DMS79 (cell line): ENCODE measurements around the gene PPEF2.
"Not testable (repeated sequence)": the region's sequence is repeated elsewhere in the genome, so short reads cannot be mapped to it uniquely, and the experiment has no call there.

Experiments
- DNase-seq: peaks from one replicate; lab custom pipeline; 2025; lab: John Stamatoyannopoulos, UW

Gene PPEF2, protein sequence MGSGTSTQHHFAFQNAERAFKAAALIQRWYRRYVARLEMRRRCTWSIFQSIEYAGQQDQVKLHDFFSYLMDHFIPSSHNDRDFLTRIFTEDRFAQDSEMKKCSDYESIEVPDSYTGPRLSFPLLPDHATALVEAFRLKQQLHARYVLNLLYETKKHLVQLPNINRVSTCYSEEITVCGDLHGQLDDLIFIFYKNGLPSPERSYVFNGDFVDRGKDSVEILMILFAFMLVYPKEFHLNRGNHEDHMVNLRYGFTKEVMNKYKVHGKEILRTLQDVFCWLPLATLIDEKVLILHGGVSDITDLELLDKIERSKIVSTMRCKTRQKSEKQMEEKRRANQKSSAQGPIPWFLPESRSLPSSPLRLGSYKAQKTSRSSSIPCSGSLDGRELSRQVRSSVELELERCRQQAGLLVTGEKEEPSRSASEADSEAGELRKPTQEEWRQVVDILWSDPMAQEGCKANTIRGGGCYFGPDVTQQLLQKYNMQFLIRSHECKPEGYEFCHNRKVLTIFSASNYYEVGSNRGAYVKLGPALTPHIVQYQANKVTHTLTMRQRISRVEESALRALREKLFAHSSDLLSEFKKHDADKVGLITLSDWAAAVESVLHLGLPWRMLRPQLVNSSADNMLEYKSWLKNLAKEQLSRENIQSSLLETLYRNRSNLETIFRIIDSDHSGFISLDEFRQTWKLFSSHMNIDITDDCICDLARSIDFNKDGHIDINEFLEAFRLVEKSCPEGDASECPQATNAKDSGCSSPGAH

GRCh38 chr4:75902352-75902751 is at the start of gene PPEF2:
Gene PPEF2 (minus strand): TSS chr4:75902452. CDS start chr4:75896325, 6,127 bp downstream.
- no peak for DNase-seq

GRCh38 chr4:75950213-75950815 is 48.1 kb upstream of the PPEF2 start:
- DNase-seq, result no peak

DNA sequence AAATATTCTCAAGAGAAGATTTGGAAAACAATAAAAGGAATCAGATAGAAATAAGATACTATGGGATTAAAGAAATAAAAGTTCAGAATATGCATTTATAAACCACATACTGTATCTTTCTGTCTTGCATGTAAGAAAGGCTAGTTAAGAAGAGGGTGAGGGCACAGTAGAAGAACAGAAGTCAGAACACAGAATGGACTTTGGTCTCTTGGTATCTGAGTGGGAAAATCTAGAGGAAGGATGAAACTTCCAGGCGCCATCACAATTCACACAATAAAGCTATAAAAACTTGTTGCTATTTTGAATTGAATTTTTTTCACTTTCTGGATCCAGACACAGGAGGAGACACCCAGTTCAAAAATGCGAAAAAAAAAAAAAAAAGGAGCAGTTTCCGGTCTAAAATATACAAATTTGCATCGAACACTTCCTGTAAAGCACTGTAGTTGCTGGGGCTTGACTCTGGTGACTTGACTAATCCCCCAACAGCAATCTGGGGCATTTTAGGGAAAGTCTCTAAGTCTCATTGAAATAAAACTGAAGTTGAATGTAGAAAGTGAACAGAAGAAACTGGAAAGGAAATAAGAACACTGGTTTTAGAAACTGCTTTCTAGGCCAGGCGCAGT is 46.7 kb upstream of the PPEF2 start:
- no peak for DNase-seq

GRCh38 chr4:75940692-75941253 is 38.5 kb upstream of the PPEF2 start, which contains the start of gene NAAA:
Gene NAAA (minus strand): TSS chr4:75941013. CDS start chr4:75940949, 64 bp downstream.
- DNase-seq, result no peak

GRCh38 chr4:75939890-75940691 is 37.8 kb upstream of the PPEF2 start:
- DNase-seq, result no peak

- DNase-seq, result no peak
Measured at GRCh38 chr4:75935628-75936027, 33.4 kb upstream of the PPEF2 start.

DNA sequence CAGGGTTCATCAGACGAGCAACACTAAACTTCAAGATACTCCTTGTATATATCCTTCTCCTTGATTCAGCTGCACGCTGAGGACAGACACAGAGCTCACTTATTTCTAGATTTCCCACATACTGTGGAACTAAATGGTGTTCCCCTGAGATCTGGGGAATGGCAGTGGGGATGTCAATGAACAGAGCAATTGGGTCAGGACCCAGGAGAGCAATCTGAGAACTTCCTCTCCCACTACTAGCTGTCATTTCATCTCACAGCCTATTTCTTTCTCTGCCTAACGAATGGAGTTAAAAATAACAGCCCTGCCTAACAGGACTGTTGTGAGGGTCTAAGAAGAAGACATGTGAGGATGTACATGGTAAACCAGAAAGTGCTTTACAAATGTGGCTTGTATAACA is 27.9 kb upstream of the PPEF2 start:
- DNase-seq, result no peak

GRCh38 chr4:75924916-75925315 is 22.7 kb upstream of the PPEF2 start:
- DNase-seq, result not testable (repeated sequence)

DNA sequence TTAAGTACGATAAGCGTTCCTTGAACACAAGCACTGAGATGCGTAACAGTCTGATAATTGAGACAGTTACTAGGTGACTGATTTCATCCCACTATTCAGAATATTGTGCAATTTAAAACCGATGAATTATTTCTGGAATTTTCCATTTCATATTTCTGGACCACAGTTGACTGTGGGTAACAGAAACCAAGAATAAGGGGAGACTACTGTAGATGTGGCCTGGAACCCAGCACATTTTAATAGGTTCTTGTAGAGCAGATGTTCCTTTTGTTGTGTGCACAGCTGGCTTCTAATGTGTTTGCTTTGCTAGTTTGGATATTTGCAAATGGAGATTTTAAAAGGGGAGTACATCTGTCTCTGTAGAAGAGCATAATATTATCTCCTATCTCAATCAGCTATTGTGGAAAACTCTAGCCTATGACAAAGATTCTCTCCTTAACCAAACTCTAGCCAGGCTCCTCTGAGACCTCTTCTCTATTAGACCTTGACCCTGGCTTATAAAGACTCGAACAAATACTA is 22.1 kb upstream of the PPEF2 start:
- DNase-seq, result no peak

- DNase-seq, result no peak
Measured at GRCh38 chr4:75922588-75922987, 20.3 kb upstream of the PPEF2 start.

DNA sequence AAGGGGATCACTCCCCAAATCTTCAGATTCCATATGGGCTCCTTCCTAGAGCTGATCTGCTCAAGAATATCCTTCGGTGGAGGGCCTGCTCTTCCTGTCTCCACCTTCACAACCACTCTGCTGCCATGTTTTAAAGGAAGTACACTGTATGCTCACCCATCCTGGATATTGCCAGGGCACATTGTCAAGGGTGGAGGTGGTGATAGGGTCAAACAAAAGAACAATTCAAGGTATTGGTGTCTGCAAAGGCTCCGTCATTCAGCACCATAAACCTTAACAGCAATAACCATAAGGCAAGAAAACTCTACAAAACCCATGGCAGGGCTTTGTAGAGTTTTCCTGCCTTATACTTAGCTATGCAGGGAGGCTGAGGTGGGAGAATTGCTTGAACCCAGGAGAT is 19.7 kb upstream of the PPEF2 start:
- no peak for DNase-seq

GRCh38 chr4:75920327-75920726 is 18.1 kb upstream of the PPEF2 start:
- DNase-seq, result no peak

- DNase-seq, result no peak
Measured at GRCh38 chr4:75919920-75920319, 17.7 kb upstream of the PPEF2 start.

GRCh38 chr4:75916091-75916661 is 13.9 kb upstream of the PPEF2 start:
- no peak for DNase-seq

DNA sequence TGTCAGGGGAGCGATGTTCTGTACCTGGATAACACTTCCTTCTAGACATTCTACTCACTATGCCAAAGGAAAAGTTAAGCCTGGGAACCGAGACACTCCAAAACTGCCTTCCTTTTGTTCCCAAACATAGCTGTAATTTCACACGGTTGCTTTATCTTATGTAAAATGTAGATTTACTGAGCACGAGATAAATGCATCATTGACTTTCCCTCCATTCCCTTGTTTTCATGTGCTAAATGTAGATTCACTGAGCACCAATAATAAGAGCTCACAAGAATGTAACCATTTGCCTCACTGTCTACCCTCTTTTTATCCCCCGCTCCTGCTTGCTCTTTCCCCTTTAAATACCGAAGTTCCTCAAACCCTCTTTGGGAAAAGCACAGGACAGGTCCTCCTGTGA is 10.7 kb upstream of the PPEF2 start:
- no peak for DNase-seq

DNA sequence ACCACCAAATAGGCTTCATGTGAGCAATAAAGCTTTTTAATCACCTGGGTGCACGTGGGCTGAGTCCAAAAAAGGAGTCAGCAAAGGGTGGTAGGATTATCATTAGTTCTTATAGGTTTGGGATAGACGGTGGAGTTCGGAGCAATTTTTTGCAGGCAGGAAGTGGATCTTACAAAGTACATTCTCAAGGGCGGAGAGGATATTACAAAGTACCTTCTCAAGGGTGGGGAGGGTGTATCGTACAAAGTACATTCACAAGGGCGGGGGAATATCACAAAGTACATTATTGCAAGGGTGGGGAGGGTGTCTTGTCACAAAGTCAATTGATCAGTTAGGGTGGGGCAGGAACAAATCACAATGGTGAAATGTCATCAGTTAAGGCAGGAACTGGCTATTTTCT is 8.6 kb upstream of the PPEF2 start:
- DNase-seq, result not testable (repeated sequence)

DNA sequence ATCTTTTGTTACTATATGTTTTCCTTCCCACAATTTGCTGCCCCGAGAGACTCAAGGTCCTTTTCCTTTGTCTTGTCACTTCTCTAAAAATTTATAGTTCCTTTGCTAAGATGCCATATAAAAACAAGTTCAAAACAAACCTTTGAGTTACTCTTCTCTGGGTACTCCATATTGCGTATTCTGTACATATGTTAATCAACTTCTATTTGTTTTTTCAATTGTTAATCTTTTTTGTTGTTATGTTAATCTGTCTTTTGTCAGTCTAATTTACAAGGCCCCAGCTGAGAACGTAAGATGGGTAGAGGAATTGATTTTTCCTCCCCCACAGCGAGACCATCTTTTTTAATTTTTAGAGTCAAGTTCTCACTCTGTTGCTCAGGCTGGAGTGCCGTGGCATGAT is 7.2 kb upstream of the PPEF2 start:
- DNase-seq, result no peak

DNA sequence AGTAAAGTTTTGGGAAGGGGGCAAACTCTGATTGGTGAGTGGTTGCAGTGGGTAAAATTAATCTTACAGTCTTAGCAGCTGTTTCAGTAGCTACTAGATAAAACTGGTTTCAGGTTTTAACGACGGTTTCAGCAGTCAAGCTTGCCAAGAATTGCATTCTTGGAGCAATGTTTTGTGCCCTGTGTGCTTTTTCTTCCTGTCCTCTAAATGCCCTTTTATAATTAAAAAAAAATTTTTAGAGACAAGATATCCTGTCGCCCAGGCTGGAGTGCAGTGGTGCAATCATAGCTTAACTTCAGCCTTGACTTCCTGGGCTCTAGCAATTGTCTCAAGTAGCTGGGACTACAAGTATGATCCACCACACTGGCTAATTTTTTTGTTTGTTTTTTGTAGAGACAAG is 6.3 kb upstream of the PPEF2 start:
- no peak for DNase-seq

DNA sequence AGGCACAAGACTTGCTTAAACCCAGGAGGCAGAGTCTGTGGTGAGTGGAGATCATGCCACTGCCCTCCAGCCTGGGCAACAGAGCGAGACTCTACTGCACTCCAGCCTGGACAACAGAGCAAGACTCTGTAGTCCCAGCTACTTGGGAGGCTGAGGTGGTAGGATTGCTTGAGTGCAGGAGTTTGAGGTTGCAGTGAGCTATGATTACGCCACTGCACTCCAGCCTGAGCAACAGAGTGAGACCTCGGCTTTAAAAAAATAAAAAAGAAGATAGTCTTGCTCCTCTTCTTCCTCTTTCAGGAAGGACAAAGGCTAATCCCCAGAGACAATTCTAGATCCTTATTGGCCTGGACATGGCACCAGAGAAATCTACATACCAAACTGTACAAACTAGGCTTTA is 5.7 kb upstream of the PPEF2 start:
- DNase-seq, result no peak

DNA sequence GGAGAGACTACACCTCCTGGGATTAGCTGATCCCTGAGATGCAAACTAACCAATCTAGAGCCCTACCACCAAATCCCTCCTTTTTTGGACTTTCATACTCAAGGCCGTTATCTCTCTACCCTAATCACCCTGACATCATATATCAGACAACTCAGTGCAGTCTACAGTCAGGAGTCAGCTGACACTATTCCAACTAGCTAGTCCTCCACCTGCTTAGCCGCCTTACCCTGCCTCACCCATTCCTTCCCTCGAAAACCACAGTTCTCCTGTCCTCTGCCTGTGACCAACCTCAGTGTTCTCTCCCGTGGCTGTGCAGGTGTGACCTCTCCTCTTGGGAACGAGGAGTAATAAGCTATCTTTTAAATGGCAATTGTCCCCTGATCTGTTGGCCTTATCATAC is 1.8 kb upstream of the PPEF2 start:
- no peak for DNase-seq

- DNase-seq, result no peak
Measured at GRCh38 chr4:75898536-75898935, 3.7 kb downstream of the PPEF2 start.
